Gastrocnemius medialis (tissue), 4 donors: ENCODE results near the gene NSRP1. TPM values are rescaled to one million over a fixed set of nuclear protein-coding genes. Genes with fewer than 3 reads are reported as not detected.
"Not testable (repeated sequence)": the region's sequence is repeated elsewhere in the genome, so short reads cannot be mapped to it uniquely, and the experiment has no call there.

Experiments
- ATAC-seq, 2 donors: fragments of 150-250 bp; one replicate each; pipeline ENCODE4 v1.9.1; 2016
- DNase-seq, 2 donors: peaks; one replicate each; pipeline ENCODE4 v3.0.0-alpha.2; 2019
- H3K27ac ChIP-seq, 4 donors: fragments of 200-600 bp; sonication (generic); 1 replicate in 1 of 4; 2 replicates in 3 of 4; pipeline ENCODE4 v1.5.1; 2016 to 2018; ENCODE audit warnings: mild to moderate bottlenecking in 2 of 4, moderate library complexity in 1 of 4
- H3K27me3 ChIP-seq, 3 donors: fragments of 200-600 bp; sonication (generic) in 2 of 3; 1 replicate in 1 of 3; 2 replicates in 2 of 3; pipeline versions ENCODE4 v1.5.1 to v1.6.0; 2016 to 2019; ENCODE audit warnings: mild to moderate bottlenecking in 1 of 3, moderate library complexity in 1 of 3
- H3K36me3 ChIP-seq, 2 donors: fragments of 200-600 bp; sonication (generic) in 1 of 2; one replicate each; pipeline ENCODE4 v1.5.1; 2017 to 2018
- H3K4me1 ChIP-seq, 2 donors: fragments of 200-600 bp; sonication (generic) in 1 of 2; one replicate each; pipeline ENCODE4 v1.5.1; 2016 to 2017; ENCODE audit warnings: mild to moderate bottlenecking in 2 of 2
- H3K4me3 ChIP-seq, 4 donors: fragments of 200-600 bp; sonication (generic) in 3 of 4; 1 replicate in 1 of 4; 2 replicates in 3 of 4; pipeline ENCODE4 v1.5.1; 2016 to 2019; ENCODE audit warnings: mild to moderate bottlenecking in 2 of 4
- H3K9me3 ChIP-seq, 3 donors: fragments of 200-600 bp; sonication (generic) in 2 of 3; 1 replicate in 1 of 3; 2 replicates in 2 of 3; pipeline ENCODE4 v1.5.1; 2016 to 2019
- CTCF ChIP-seq, 5 experiments: fragments of 450-650 bp in 3 of 5; fragments of 200-600 bp in 2 of 5; sonication (generic) in 2 of 5; IDR thresholded peaks in 4 of 5; conservative IDR thresholded peaks in 1 of 5; 1 replicate in 4 of 5; 2 replicates in 1 of 5; pipeline ENCODE4 v1.5.1; 2016 to 2019; ENCODE audit warnings: antibody characterized with exemption in 5 of 5, mild to moderate bottlenecking in 3 of 5, moderate library complexity in 3 of 5
- POLR2A ChIP-seq, 2 donors: fragments of 450-650 bp; IDR thresholded peaks; one replicate each; pipeline ENCODE4 v1.6.1; 2017; ENCODE audit warnings: antibody characterized with exemption in 2 of 2, mild to moderate bottlenecking in 2 of 2, moderate library complexity in 2 of 2
- in situ Hi-C, 4 donors: fragments of 200-750 bp; cut with MboI; loops; one replicate each; pipeline versions ENCODE4 v1.15.0 to v1.8.0; 2017; ENCODE audit warnings: low sequenced_read_pairs in 4 of 4
- intact Hi-C: fragments of 100-400 bp; cut with DNase I; formaldehyde crosslinking; loops from one replicate; pipeline ENCODE4 v1.15.1; 2023; ENCODE audit warnings: low total_unique reads
- total RNA-seq, 4 donors: library from RNA; depleted of rRNA; stranded (reverse); fragments of >200 nt; gene quantifications; one replicate each; pipeline versions ENCODE4 v1.1.0 to v1.2.3, GENCODE V29; 2016

The NSRP1 gene
- total RNA-seq, 4 donors from 2014 or later: 7.4 to 13.3 (median 11.0) TPM

DNA sequence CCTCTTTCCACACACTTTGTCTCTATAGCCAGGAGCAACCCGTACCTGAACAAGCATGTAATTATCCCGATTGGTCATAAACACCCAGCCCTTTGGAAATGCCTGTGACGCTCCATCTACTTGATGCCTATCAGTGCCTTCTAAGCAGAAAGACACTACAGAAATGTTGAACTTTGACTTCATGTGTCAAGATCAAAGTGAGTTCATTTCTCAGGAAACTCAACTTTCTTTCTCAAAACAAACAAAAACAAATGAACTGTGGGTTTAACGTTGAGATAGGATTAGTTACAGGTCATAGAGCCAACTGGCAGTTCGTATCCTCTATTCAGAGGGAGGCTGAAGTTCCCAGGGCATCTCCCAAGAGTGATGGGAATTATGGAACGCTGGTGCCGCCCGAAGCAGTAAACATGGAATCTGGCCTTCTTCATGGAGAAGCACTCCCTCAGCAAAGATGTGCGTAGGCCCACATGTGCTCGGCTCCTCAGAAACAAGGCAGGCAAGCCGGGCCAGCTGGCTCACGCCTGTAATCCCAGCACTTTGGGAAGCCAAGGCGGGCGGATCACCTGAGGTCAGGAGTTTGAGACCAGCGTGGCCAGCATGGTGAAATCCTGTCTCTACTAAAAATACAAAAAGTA is 109.4 kb downstream of the NSRP1 start:
- intact Hi-C loops: no loop called here
- TF ChIP-seq POLR2A (IDR thresholded peaks at IDR 0.05) (no peak), CTCF (IDR thresholded peaks at IDR 0.05 in 4 of 5, conservative IDR thresholded peaks at IDR 0.05 in 1 of 5) (no peak)
- no peak for DNase-seq
- H3K27me3 ChIP-seq: peaks cover 3 to 16% (median 10%) of the 10 kb centered on the region in 3 donors
- ATAC-seq: no peak
- H3K4me1 ChIP-seq: no peaks in the 10 kb centered on the region
- no peaks in the 10 kb centered on the region for H3K36me3 ChIP-seq
- H3K4me3 ChIP-seq: no peak overlapping the region
- H3K9me3 ChIP-seq: no peaks in the 10 kb centered on the region
- H3K27ac ChIP-seq: no peak overlapping the region
- in situ Hi-C loops: no loop called here

GRCh38 chr17:30226878-30227277 is 110.3 kb downstream of the NSRP1 start:
- no peak overlapping the region for H3K27ac ChIP-seq
- H3K9me3 ChIP-seq: no peaks in the 10 kb centered on the region
- no peak overlapping the region for H3K4me3 ChIP-seq
- H3K4me1 ChIP-seq: no peaks in the 10 kb centered on the region
- intact Hi-C loops: no loop called here
- TF ChIP-seq POLR2A (IDR thresholded peaks at IDR 0.05) (no peak), CTCF (IDR thresholded peaks at IDR 0.05 in 4 of 5, conservative IDR thresholded peaks at IDR 0.05 in 1 of 5) (no peak)
- in situ Hi-C loops: no loop called here
- ATAC-seq: no peak
- H3K27me3 ChIP-seq: peaks cover 3 to 16% (median 10%) of the 10 kb centered on the region in 3 donors
- no peaks in the 10 kb centered on the region for H3K36me3 ChIP-seq
- DNase-seq: no peak

- no peak for DNase-seq
- Histone ChIP-seq H3K36me3 (no peaks in the 10 kb centered on the region), H3K4me1 (no peaks in the 10 kb centered on the region), H3K27me3 (peaks cover 5 to 16% (median 10%) of the 10 kb centered on the region in 3 donors), H3K9me3 (no peaks in the 10 kb centered on the region), H3K27ac (no peak overlapping the region), H3K4me3 (no peak overlapping the region)
- ATAC-seq: no peak
- intact Hi-C loops (no loop called here), in situ Hi-C loops (no loop called here)
- TF ChIP-seq POLR2A (IDR thresholded peaks at IDR 0.05) (no peak), CTCF (IDR thresholded peaks at IDR 0.05 in 4 of 5, conservative IDR thresholded peaks at IDR 0.05 in 1 of 5) (no peak)
These were observed 111.4 kb downstream of the NSRP1 start for GRCh38 chr17:30228011-30228410.

DNA sequence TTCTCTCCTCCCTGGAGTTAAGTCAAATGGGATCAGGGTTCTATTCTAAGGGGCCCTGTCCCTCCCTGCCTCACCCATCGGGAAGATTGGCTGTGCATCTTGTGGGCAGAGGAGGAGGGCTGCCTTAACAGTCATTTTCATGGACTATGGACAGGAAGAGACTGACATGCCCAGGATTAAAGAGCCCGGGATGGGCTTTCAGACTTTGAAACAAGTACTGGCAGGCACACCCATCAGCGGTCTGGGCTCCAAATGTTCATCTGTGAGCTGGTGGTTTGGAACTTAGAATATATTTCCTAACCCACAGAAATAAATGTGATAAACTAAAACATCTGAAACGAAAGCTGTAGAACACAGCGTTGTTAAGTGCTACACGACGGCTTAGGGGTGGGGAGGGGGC is 112.4 kb downstream of the NSRP1 start:
- Histone ChIP-seq H3K4me3 (no peak overlapping the region), H3K36me3 (no peaks in the 10 kb centered on the region), H3K4me1 (no peaks in the 10 kb centered on the region), H3K27me3 (peaks cover 6 to 16% (median 10%) of the 10 kb centered on the region in 3 donors), H3K27ac (no peak overlapping the region), H3K9me3 (no peaks in the 10 kb centered on the region)
- in situ Hi-C loops: no loop called here
- intact Hi-C loops: no loop called here
- DNase-seq (no peak), ATAC-seq (no peak)
- TF ChIP-seq POLR2A (IDR thresholded peaks at IDR 0.05): no peak
- no peak for TF ChIP-seq CTCF (IDR thresholded peaks at IDR 0.05 in 4 of 5, conservative IDR thresholded peaks at IDR 0.05 in 1 of 5)

DNA sequence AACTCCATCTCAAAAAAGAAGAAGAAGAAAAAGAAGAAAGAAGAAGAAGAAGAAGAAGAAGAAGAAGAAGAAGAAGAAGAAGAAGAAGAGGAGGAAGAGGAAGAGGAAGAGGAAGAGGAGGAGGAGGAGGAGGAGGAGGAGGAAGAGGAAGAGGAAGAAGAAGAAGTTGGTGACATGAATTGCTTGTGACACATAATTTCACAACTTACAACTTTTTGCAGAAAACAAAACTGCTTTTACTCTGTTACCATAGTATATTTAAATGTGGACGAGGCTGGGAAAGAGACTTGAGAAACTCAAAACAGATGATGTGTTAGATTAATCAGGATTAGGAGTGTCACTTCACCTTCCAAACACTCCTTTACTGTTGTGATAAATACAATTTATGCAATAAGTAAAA is 113.4 kb downstream of the NSRP1 start:
- H3K36me3 ChIP-seq, DNase-seq, ATAC-seq, H3K27ac ChIP-seq, H3K9me3 ChIP-seq, H3K4me3 ChIP-seq, H3K4me1 ChIP-seq, in situ Hi-C loops: not testable (repeated sequence)
- peaks cover 11 to 24% (median 13%) of the 10 kb centered on the region in 3 donors for H3K27me3 ChIP-seq
- intact Hi-C loops: loop anchor here (10.0 kb wide), 1 partner anchor 125 kb away; no protein-coding TSS in a partner anchor
